Adrenal gland (tissue), 5 donors: ENCODE measurements around the gene TDRD10.

Experiments
- CTCF ChIP-seq, 6 experiments: fragments of 450-650 bp in 4 of 6; fragments of 200-600 bp in 2 of 6; sonication (generic) in 1 of 6; IDR thresholded peaks; 1 replicate in 5 of 6; 2 replicates in 1 of 6; pipeline versions ENCODE4 v1.5.1 to v1.8.0; 2016 to 2021; ENCODE audit warnings: antibody characterized with exemption in 6 of 6, mild to moderate bottlenecking in 2 of 6, moderate library complexity in 1 of 6
- POLR2A ChIP-seq, 2 donors: fragments of 450-650 bp; IDR thresholded peaks; one replicate each; pipeline ENCODE4 v1.6.1; 2017; ENCODE audit warnings: antibody characterized with exemption in 2 of 2, mild to moderate bottlenecking in 2 of 2, moderate library complexity in 1 of 2
- donor health status: DM: no; HTN: no; CAD: no.

- no peak for TF ChIP-seq POLR2A (IDR thresholded peaks at IDR 0.05)
- TF ChIP-seq CTCF (IDR thresholded peaks at IDR 0.05): no peak
These were observed 66.3 kb downstream of the TDRD10 start for GRCh38 chr1:154568157-154568815.
